K562 (cell line): Measurements from ENCODE around the gene FLVCR2. TPM values are rescaled to one million over a fixed set of nuclear protein-coding genes. Genes with fewer than 3 reads are reported as not detected.

Source experiments
- DDX20 ChIP-seq: fragments of 450-650 bp; IDR thresholded peaks from 2 replicates; pipeline ENCODE4 v1.6.1; 2016; ENCODE audit warnings: missing genetic modification characterization, low read depth, mild to moderate bottlenecking, missing compliant biosample characterization, moderate library complexity
- EP400 ChIP-seq: fragments of 450-650 bp; IDR thresholded peaks from 2 replicates; pipeline ENCODE4 v1.6.1; 2017; ENCODE audit warnings: antibody characterized with exemption, mild to moderate bottlenecking, moderate library complexity
- HNRNPLL ChIP-seq: fragments of 200-400 bp; formaldehyde crosslinking; IDR thresholded peaks from 2 replicates; pipeline ENCODE4 v1.6.1; 2017; ENCODE audit warnings: low read length, low read depth, mild to moderate bottlenecking; ENCODE audit not compliant: poor library complexity, severe bottlenecking
- KDM1A ChIP-seq, 2 experiments: fragments of 450-650 bp; IDR thresholded peaks; 2 replicates each; pipeline ENCODE4 v1.6.1; 2016; ENCODE audit warnings: mild to moderate bottlenecking in 2 of 2
- KHSRP ChIP-seq: fragments of 450-650 bp; IDR thresholded peaks from 2 replicates; pipeline ENCODE4 v1.6.1; 2017
- LEF1 ChIP-seq: fragments of 450-650 bp; IDR thresholded peaks from 2 replicates; pipeline ENCODE4 v1.6.1; 2016; ENCODE audit warnings: mild to moderate bottlenecking
- MAFK ChIP-seq: IDR thresholded peaks from 2 replicates; pipeline ENCODE4 v1.6.1; 2011; ENCODE audit warnings: low read length, improper control_type of control experiment
- SMC3 ChIP-seq: conservative IDR thresholded peaks from 2 replicates; pipeline ENCODE4 v1.6.1; 2011; ENCODE audit warnings: low read depth, low read length, improper control_type of control experiment; ENCODE audit not compliant: insufficient read depth
- TEAD2 ChIP-seq: fragments of 450-650 bp; IDR thresholded peaks from 2 replicates; pipeline ENCODE4 v1.6.1; 2016; ENCODE audit warnings: missing genetic modification characterization, control low read depth, missing compliant biosample characterization
- ZEB2 ChIP-seq: fragments of 450-650 bp; IDR thresholded peaks from 2 replicates; pipeline ENCODE4 v1.6.1; 2016
- ZFP1 ChIP-seq: fragments of 450-650 bp; formaldehyde crosslinking; IDR thresholded peaks from 2 replicates; pipeline ENCODE4 v1.4.0; 2020; ENCODE audit warnings: mild to moderate bottlenecking, mixed read lengths
- ZFX ChIP-seq: sonication (generic); formaldehyde crosslinking; IDR thresholded peaks from 2 replicates; pipeline ENCODE4 v1.8.0; 2022; ENCODE audit warnings: mild to moderate bottlenecking, missing genetic modification reagents, moderate library complexity
- ZNF644 ChIP-seq: fragments of 200-800 bp; sonication (Bioruptor generic); IDR thresholded peaks from 2 replicates; pipeline ENCODE4 v1.6.1; 2016; ENCODE audit warnings: low read depth, missing genetic modification characterization, missing compliant biosample characterization
- polyA plus RNA-seq, 8 experiments: library from polyadenylated mRNA; depleted of rRNA in 4 of 8; stranded (reverse) in 5 of 8; unstranded in 3 of 8; fragments of >200 nt; fragmentation: Nextera tagmentation in 2 of 8; fragmentation: Illumina TruSeq in 1 of 8; extraction: Ambion mirVana in 2 of 8; extraction: Trizol in 1 of 8; gene quantifications; 2 replicates each; pipeline versions ENCODE4 v1.2.1 to v1.2.3, GENCODE V29; 2011 to 2014; ENCODE audit warnings: inconsistent platforms in 1 of 8, missing spikeins in 1 of 8
- total RNA-seq, 7 experiments: library from RNA; depleted of rRNA in 6 of 7; stranded (reverse); fragments of >200 nt in 6 of 7; fragmentation: Illumina TruSeq in 2 of 7; extraction: Trizol in 2 of 7; gene quantifications; 2 replicates each; pipeline versions ENCODE4 v1.2.1 to v1.2.3, GENCODE V29; 2011 to 2021; ENCODE audit warnings: low replicate concordance in 1 of 7
- TF ChIP-seq, protein P1 (sequence below), 2 experiments: fragments of 450-650 bp; formaldehyde crosslinking in 1 of 2; IDR thresholded peaks; 2 replicates each; pipeline versions ENCODE4 v1.4.0 to v1.6.1; 2014 to 2020; ENCODE audit warnings: mild to moderate bottlenecking in 2 of 2, borderline replicate concordance in 1 of 2, low read depth in 1 of 2
- TF ChIP-seq, protein P2 (sequence below): fragments of 450-650 bp; IDR thresholded peaks from 2 replicates; pipeline ENCODE4 v1.7.1; 2018; ENCODE audit warnings: mild to moderate bottlenecking, low read depth; ENCODE audit not compliant: partially characterized antibody
- TF ChIP-seq, protein P3 (sequence below): fragments of 250-450 bp; sonication (Bioruptor Pico); IDR thresholded peaks from 2 replicates; pipeline ENCODE4 v1.5.0; 2022; ENCODE audit warnings: mild to moderate bottlenecking

The FLVCR2 gene
- total and polyA plus RNA-seq, 9 of the 15 experiments (the other 6 are each of a cell fraction or from before 2014, with no cell fraction given) = 1.5 TPM; not detected in 8

DNA sequence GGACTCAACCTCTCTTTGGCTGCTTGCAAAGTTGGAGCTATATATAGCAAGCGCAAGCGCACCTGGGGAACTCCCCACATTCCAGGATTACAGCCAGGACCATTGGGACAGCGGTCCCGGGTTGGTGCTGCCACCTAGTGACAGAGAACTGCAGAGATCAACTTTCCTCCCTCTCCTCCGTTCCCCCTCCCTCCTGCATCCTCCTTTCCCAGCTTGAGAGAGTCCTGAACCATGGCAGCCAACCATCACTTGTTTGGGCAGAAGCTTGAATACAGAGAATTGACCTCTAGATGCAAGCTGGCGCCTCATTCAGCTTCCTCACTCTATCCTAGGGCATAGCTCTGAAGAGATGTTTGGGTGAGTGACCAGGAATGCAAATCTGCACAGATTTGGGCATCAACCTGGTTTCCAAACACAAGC is 17.4 kb upstream of the FLVCR2 start (continued):
- TF ChIP-seq, protein P1, sequence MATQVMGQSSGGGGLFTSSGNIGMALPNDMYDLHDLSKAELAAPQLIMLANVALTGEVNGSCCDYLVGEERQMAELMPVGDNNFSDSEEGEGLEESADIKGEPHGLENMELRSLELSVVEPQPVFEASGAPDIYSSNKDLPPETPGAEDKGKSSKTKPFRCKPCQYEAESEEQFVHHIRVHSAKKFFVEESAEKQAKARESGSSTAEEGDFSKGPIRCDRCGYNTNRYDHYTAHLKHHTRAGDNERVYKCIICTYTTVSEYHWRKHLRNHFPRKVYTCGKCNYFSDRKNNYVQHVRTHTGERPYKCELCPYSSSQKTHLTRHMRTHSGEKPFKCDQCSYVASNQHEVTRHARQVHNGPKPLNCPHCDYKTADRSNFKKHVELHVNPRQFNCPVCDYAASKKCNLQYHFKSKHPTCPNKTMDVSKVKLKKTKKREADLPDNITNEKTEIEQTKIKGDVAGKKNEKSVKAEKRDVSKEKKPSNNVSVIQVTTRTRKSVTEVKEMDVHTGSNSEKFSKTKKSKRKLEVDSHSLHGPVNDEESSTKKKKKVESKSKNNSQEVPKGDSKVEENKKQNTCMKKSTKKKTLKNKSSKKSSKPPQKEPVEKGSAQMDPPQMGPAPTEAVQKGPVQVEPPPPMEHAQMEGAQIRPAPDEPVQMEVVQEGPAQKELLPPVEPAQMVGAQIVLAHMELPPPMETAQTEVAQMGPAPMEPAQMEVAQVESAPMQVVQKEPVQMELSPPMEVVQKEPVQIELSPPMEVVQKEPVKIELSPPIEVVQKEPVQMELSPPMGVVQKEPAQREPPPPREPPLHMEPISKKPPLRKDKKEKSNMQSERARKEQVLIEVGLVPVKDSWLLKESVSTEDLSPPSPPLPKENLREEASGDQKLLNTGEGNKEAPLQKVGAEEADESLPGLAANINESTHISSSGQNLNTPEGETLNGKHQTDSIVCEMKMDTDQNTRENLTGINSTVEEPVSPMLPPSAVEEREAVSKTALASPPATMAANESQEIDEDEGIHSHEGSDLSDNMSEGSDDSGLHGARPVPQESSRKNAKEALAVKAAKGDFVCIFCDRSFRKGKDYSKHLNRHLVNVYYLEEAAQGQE (IDR thresholded peaks at IDR 0.05; ENCODE audit: borderline replicate concordance) = peak; percentile 74; the same call in 1 of the 2 replicates
- TF ChIP-seq, protein P1 (CRISPR knock-in tag; IDR thresholded peaks at IDR 0.05; ENCODE audit: low read depth) = no peak
- TF ChIP-seq DDX20 (no peak), LEF1 (no peak), ZFX (CRISPR knock-in tag) (no peak), MAFK (0 out of 2 replicates have a peak, but pooled peaks have one; percentile 7), KDM1A (IDR thresholded peaks at IDR 0.05) (peak in 1 of 2 experiments; percentile 15; a peak in 2 of 4 replicates), SMC3 (peak; percentile 63), HNRNPLL (no peak), ZEB2 (peak; percentile 36; the same call in 1 of the 2 replicates), ZNF644 (tag) (no peak), ZFP1 (no peak), KHSRP (no peak), TEAD2 (tag) (peak; percentile 87), EP400 (no peak)
- TF ChIP-seq, protein P2, sequence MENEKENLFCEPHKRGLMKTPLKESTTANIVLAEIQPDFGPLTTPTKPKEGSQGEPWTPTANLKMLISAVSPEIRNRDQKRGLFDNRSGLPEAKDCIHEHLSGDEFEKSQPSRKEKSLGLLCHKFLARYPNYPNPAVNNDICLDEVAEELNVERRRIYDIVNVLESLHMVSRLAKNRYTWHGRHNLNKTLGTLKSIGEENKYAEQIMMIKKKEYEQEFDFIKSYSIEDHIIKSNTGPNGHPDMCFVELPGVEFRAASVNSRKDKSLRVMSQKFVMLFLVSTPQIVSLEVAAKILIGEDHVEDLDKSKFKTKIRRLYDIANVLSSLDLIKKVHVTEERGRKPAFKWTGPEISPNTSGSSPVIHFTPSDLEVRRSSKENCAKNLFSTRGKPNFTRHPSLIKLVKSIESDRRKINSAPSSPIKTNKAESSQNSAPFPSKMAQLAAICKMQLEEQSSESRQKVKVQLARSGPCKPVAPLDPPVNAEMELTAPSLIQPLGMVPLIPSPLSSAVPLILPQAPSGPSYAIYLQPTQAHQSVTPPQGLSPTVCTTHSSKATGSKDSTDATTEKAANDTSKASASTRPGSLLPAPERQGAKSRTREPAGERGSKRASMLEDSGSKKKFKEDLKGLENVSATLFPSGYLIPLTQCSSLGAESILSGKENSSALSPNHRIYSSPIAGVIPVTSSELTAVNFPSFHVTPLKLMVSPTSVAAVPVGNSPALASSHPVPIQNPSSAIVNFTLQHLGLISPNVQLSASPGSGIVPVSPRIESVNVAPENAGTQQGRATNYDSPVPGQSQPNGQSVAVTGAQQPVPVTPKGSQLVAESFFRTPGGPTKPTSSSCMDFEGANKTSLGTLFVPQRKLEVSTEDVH = no peak
- TF ChIP-seq, protein P3, sequence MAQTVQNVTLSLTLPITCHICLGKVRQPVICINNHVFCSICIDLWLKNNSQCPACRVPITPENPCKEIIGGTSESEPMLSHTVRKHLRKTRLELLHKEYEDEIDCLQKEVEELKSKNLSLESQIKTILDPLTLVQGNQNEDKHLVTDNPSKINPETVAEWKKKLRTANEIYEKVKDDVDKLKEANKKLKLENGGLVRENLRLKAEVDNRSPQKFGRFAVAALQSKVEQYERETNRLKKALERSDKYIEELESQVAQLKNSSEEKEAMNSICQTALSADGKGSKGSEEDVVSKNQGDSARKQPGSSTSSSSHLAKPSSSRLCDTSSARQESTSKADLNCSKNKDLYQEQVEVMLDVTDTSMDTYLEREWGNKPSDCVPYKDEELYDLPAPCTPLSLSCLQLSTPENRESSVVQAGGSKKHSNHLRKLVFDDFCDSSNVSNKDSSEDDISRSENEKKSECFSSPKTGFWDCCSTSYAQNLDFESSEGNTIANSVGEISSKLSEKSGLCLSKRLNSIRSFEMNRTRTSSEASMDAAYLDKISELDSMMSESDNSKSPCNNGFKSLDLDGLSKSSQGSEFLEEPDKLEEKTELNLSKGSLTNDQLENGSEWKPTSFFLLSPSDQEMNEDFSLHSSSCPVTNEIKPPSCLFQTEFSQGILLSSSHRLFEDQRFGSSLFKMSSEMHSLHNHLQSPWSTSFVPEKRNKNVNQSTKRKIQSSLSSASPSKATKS = no peak
